K562 (cell line): Measurements from ENCODE around the gene POU3F1. TPM values are rescaled to one million over a fixed set of nuclear protein-coding genes. Genes with fewer than 3 reads are reported as not detected.
A peak's percentile ranks its signal among the peaks of the same experiment; 100 is the strongest.

Source experiments
- BCL6 ChIP-seq: fragments of 250-450 bp; sonication (Bioruptor Pico); IDR thresholded peaks from 2 replicates; pipeline ENCODE4 v1.4.0; 2020
- CBFA2T2 ChIP-seq: fragments of 450-650 bp; conservative IDR thresholded peaks from 2 replicates; pipeline ENCODE4 v1.6.1; 2017; ENCODE audit warnings: mild to moderate bottlenecking
- CTCF ChIP-seq, 3 experiments: IDR thresholded peaks in 2 of 3; conservative IDR thresholded peaks in 1 of 3; 2 replicates each; pipeline ENCODE4 v1.5.1; 2011 to 2012; ENCODE audit warnings: low read length in 3 of 3, mild to moderate bottlenecking in 3 of 3, control low read depth in 2 of 3, improper control_type of control experiment in 1 of 3, inconsistent platforms in 1 of 3, low read depth in 1 of 3, mixed read lengths in 1 of 3, moderate library complexity in 1 of 3; ENCODE audit not compliant: insufficient read depth in 2 of 3
- ELF2 ChIP-seq: fragments of 250-450 bp; sonication (Bioruptor Pico); IDR thresholded peaks from 2 replicates; pipeline ENCODE4 v1.5.0; 2021; ENCODE audit warnings: mild to moderate bottlenecking
- ESRRB ChIP-seq: fragments of 250-450 bp; sonication (Bioruptor Pico); IDR thresholded peaks from 2 replicates; pipeline ENCODE4 v1.5.0; 2020; ENCODE audit warnings: mild to moderate bottlenecking, moderate library complexity, borderline replicate concordance
- FOXA1 ChIP-seq: fragments of 450-650 bp; IDR thresholded peaks from 2 replicates; pipeline ENCODE4 v1.6.1; 2016; ENCODE audit warnings: mild to moderate bottlenecking, borderline replicate concordance
- HDAC1 ChIP-seq, 2 experiments: fragments of 450-650 bp; IDR thresholded peaks; 2 replicates each; pipeline ENCODE4 v1.6.1; 2016 to 2017; ENCODE audit warnings: inconsistent platforms in 1 of 2, mild to moderate bottlenecking in 1 of 2, moderate library complexity in 1 of 2
- PYGO2 ChIP-seq: fragments of 450-650 bp; IDR thresholded peaks from 2 replicates; pipeline ENCODE4 v1.6.1; 2016; ENCODE audit warnings: mild to moderate bottlenecking, missing genetic modification characterization, moderate library complexity, missing compliant biosample characterization
- RBM25 ChIP-seq: fragments of 200-400 bp; formaldehyde crosslinking; IDR thresholded peaks from 2 replicates; pipeline ENCODE4 v1.6.1; 2018; ENCODE audit warnings: low read length, low read depth, moderate library complexity; ENCODE audit not compliant: severe bottlenecking
- RUNX1 ChIP-seq: sonication (generic); IDR thresholded peaks from 2 replicates; pipeline ENCODE4 v1.6.1; 2016; ENCODE audit warnings: antibody characterized with exemption, low read depth
- SPI1 ChIP-seq: IDR thresholded peaks from 2 replicates; pipeline ENCODE4 v1.6.1; 2011; ENCODE audit warnings: low read depth, low read length, control low read depth, borderline replicate concordance
- STAT5B ChIP-seq: fragments of 250-450 bp; sonication (Bioruptor Pico); IDR thresholded peaks from 2 replicates; pipeline ENCODE4 v1.8.0; 2021; ENCODE audit warnings: mild to moderate bottlenecking, inconsistent platforms
- TRIM28 ChIP-seq: fragments of 450-650 bp; IDR thresholded peaks from 2 replicates; pipeline ENCODE4 v1.6.1; 2017
- TSHZ1 ChIP-seq: fragments of 250-450 bp; sonication (Bioruptor Pico); IDR thresholded peaks from 2 replicates; pipeline ENCODE4 v1.4.0; 2020; ENCODE audit warnings: mild to moderate bottlenecking, moderate library complexity
- ZNF175 ChIP-seq: fragments of 200-800 bp; sonication (Bioruptor generic); IDR thresholded peaks from 2 replicates; pipeline ENCODE4 v1.6.1; 2016; ENCODE audit warnings: low read depth, mild to moderate bottlenecking, missing genetic modification characterization, missing compliant biosample characterization
- ZNF197 ChIP-seq: fragments of 200-800 bp; sonication (Bioruptor generic); IDR thresholded peaks from 2 replicates; pipeline ENCODE4 v1.6.1; 2016; ENCODE audit warnings: low read depth, missing genetic modification characterization, missing compliant biosample characterization
- ZNF583 ChIP-seq: fragments of 250-450 bp; sonication (Bioruptor Pico); IDR thresholded peaks from 2 replicates; pipeline ENCODE4 v1.4.0; 2020
- polyA plus RNA-seq, 8 experiments: library from polyadenylated mRNA; depleted of rRNA in 4 of 8; stranded (reverse) in 5 of 8; unstranded in 3 of 8; fragments of >200 nt; fragmentation: Nextera tagmentation in 2 of 8; fragmentation: Illumina TruSeq in 1 of 8; extraction: Ambion mirVana in 2 of 8; extraction: Trizol in 1 of 8; gene quantifications; 2 replicates each; pipeline versions ENCODE4 v1.2.1 to v1.2.3, GENCODE V29; 2011 to 2014; ENCODE audit warnings: inconsistent platforms in 1 of 8, missing spikeins in 1 of 8
- total RNA-seq, 7 experiments: library from RNA; depleted of rRNA in 6 of 7; stranded (reverse); fragments of >200 nt in 6 of 7; fragmentation: Illumina TruSeq in 2 of 7; extraction: Trizol in 2 of 7; gene quantifications; 2 replicates each; pipeline versions ENCODE4 v1.2.1 to v1.2.3, GENCODE V29; 2011 to 2021; ENCODE audit warnings: low replicate concordance in 1 of 7
- TF ChIP-seq, protein P1 (sequence below): fragments of 450-650 bp; IDR thresholded peaks from 2 replicates; pipeline ENCODE4 v1.6.1; 2014; ENCODE audit warnings: low read depth, mild to moderate bottlenecking, moderate library complexity, borderline replicate concordance
- TF ChIP-seq, protein P2 (sequence below): fragments of 450-650 bp; IDR thresholded peaks from 2 replicates; pipeline ENCODE4 v1.6.1; 2017; ENCODE audit warnings: antibody characterized with exemption

The POU3F1 gene
- total and polyA plus RNA-seq, 9 of the 15 experiments (the other 6 are each of a cell fraction or from before 2014, with no cell fraction given): 0.09 TPM; not detected in 8

DNA sequence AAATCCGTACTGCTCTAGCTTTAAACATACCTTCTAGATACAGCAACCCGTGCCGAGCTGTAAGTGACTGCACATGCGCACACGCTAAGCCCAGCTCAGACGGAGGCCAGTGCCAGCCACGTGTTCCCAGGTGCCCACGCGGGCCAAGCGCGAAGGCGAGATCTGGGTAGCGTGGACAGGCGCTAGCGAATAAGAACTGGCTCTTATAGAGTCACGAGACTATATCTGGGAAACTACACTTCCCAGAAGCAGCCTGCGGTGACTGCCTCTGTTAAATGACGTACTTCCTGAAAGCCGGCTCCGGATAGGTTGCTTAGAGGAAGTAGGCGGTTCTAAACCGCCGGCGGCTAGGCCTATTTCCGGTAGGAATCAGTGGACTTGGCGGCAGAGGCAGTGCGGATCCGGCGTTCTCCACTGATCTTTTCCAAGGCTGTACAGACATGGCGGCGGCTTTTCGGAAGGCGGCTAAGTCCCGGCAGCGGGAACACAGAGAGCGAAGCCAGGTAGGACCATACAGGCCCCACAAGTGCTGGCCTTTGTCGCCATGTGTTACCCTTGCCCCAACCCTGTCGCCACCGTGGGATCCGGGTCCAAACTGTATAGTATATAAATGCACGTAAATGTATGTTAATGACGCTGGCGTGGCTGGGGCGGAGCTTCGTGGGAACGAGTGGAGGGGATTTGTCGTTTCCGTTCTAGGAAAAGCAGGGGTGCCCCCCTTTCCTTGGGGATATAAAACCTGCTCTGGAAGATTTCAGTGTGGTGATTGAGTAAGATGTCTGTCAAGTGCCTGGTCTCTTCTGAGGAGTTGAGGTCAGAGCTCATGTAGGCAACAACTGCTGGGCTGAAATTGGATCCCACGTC is 34.0 kb downstream of the POU3F1 start, which contains the start of gene UTP11 (continued):
- peak; percentile 88 for TF ChIP-seq TSHZ1 (CRISPR knock-in tag)
- TF ChIP-seq, protein P1, sequence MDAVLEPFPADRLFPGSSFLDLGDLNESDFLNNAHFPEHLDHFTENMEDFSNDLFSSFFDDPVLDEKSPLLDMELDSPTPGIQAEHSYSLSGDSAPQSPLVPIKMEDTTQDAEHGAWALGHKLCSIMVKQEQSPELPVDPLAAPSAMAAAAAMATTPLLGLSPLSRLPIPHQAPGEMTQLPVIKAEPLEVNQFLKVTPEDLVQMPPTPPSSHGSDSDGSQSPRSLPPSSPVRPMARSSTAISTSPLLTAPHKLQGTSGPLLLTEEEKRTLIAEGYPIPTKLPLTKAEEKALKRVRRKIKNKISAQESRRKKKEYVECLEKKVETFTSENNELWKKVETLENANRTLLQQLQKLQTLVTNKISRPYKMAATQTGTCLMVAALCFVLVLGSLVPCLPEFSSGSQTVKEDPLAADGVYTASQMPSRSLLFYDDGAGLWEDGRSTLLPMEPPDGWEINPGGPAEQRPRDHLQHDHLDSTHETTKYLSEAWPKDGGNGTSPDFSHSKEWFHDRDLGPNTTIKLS: peak; percentile 98
- TF ChIP-seq CBFA2T2: peak; percentile 64
- peak; percentile 78; the same call in 1 of the 2 replicates for TF ChIP-seq ELF2 (CRISPR knock-in tag)
- no peak for TF ChIP-seq SPI1
- TF ChIP-seq STAT5B (CRISPR knock-in tag): no peak
- peak; percentile 97 for TF ChIP-seq ZNF583
- peak; percentile 89 for TF ChIP-seq PYGO2 (tag)
- TF ChIP-seq RBM25: no peak
- TF ChIP-seq TRIM28: no peak; the same call in 1 of the 2 replicates
- no peak; the same call in 1 of the 2 replicates for TF ChIP-seq RUNX1
- TF ChIP-seq ESRRB (CRISPR knock-in tag): no peak
- TF ChIP-seq BCL6 (CRISPR knock-in tag): peak; percentile 90
- peak in 1 of 3 experiments; percentile 3; a peak in 1 of 6 replicates for TF ChIP-seq CTCF (IDR thresholded peaks at IDR 0.05 in 2 of 3, conservative IDR thresholded peaks at IDR 0.05 in 1 of 3; ENCODE audit: insufficient read depth in 2 of 3, low read depth in 1 of 3, low read length in 3 of 3)
- peak in 1 of 2 experiments; percentile 82; a peak in 2 of 4 replicates for TF ChIP-seq HDAC1 (IDR thresholded peaks at IDR 0.05)
- TF ChIP-seq FOXA1: no peak
- TF ChIP-seq, protein P2, sequence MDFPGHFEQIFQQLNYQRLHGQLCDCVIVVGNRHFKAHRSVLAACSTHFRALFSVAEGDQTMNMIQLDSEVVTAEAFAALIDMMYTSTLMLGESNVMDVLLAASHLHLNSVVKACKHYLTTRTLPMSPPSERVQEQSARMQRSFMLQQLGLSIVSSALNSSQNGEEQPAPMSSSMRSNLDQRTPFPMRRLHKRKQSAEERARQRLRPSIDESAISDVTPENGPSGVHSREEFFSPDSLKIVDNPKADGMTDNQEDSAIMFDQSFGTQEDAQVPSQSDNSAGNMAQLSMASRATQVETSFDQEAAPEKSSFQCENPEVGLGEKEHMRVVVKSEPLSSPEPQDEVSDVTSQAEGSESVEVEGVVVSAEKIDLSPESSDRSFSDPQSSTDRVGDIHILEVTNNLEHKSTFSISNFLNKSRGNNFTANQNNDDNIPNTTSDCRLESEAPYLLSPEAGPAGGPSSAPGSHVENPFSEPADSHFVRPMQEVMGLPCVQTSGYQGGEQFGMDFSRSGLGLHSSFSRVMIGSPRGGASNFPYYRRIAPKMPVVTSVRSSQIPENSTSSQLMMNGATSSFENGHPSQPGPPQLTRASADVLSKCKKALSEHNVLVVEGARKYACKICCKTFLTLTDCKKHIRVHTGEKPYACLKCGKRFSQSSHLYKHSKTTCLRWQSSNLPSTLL: no peak
- peak; percentile 89 for TF ChIP-seq ZNF197
- peak; percentile 99 for TF ChIP-seq ZNF175 (CRISPR knock-in tag)
